NCI-H510A treated with DMSO at 0.1 percent for 48 hours (cell line): ENCODE measurements around the gene HGD.
"Not testable (repeated sequence)": the region's sequence is repeated elsewhere in the genome, so short reads cannot be mapped to it uniquely, and the experiment has no call there.

ENCODE experiments used
- DNase-seq: peaks from one replicate; lab custom pipeline; 2025; lab: John Stamatoyannopoulos, UW

The HGD gene

GRCh38 chr3:120680193-120680894, 1.7 kb downstream of the HGD start:
- no peak for DNase-seq

DNA sequence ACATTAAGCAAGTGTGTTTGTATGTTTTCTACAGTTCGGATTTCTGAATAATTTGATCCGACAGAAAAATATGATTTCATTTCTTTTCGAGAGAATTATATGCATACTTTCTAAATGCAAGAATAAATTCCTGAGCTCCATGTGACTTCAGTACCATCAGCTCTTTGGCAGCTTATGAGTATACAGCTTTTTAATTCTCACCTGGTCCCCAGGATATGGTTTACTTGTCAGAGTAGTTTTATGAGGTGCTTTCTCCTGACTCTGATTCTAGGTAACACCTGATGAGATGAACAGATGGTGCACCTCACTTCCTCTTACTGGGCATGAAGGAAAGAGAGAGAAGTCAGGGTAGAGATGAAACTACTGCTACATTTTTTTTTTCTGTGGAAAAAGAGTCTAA, 3.1 kb downstream of the HGD start:
- DNase-seq, result no peak

GRCh38 chr3:120678331-120678947, 3.6 kb downstream of the HGD start:
- DNase-seq, result no peak

DNA sequence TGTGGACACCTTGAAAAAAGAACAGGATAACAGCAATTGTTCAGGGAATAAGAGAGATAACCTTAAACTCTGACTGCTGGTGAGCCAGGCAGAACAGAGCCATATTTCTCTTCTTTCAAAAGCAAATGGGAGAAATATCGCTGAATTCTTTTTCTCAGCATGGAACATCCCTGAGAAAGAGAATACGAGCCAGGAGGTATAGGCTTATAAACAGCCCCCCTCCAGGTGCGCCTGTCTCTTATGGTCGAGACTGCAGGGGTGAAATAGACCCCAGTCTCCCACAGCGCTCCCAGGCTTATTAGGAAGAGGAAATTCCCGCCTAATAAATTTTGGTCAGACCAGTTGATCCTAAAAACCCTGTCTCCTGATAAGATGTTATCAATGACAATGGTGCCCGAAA, 4.8 kb downstream of the HGD start:
- not testable (repeated sequence) for DNase-seq

- DNase-seq, result no peak
These were observed 8.9 kb downstream of the HGD start for GRCh38 chr3:120673116-120673515.

DNA sequence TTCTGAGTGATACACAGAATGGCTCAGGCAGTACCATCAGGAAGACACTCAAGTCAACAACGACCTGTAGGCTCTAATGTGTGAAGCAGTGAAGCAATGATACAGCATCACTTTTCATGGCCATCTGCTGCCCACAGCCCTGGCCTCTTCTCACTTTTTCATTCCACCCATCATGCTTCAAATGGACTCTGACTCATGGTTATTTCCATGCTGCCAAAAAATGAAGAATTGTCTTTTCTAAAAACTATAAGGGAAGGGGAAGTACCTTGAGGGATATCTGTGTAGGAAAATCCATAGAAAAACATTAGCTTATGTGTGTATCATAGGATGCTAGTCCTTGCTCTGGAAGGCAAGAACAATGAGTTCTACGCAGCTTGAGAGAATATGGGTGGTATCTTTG, 11.5 kb downstream of the HGD start:
- no peak for DNase-seq

DNA sequence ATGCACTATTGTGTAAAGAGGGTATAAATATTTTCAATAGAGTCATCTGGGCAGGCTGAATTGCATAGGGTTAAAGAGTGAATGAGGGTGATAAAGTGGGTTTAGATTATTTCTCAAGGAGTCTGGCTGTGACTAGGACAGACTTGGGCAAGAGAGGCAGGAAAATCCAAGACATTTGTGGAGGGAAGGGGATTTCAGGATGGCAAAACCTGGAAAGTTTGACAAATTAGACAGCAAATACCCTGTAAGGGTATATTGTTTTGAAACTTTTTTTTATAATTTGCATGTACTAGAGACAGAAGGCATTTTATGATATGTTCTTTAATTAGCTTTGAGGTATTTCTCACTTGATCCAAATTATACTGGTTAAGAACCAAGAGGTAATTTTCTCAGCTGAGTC, 17.1 kb downstream of the HGD start:
- no peak for DNase-seq

GRCh38 chr3:120661945-120662344, 20.1 kb downstream of the HGD start:
- DNase-seq, result no peak

- DNase-seq, result no peak
These were observed 20.7 kb downstream of the HGD start for GRCh38 chr3:120661106-120661905.

DNA sequence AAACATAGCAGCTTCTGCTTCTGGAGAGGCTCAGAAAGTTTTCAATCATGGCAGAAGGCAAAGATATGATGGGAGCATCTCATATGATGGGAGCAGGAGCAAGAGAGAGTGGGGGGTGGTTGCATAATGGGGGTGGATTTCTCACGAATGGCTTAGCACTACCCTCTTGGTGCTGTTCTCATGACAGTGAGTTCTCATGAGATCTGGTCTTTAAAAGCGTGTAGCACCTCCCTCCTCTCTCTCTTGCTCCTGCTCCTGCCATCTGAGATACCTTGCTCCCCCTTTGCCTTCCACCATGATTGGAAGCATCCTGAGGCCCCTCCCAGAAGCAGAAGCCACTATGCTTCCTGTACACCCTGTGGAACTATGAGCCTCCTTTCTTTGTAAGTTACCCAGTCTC, 22.2 kb downstream of the HGD start:
- DNase-seq, result no peak

DNA sequence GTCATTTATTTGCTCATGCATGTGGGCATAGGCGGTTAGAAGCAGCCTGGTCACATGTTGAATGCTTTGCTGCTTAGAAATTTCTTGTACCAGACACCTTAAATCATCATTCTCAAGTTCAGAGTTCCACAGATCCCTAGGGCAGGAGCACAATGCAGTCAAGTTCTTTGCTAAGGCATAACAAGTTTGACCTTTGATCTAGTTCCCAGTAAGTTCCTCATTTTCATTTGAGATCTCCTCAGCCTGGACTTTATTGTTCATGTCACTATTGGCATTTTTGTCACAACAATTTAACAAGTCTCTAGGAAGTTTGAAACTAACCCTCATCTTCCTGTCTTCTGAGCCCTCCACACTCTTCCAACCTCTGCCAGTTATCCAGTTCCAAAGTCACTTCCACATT, 22.8 kb downstream of the HGD start:
- no peak for DNase-seq

GRCh38 chr3:120652896-120653545, 29.0 kb downstream of the HGD start:
- DNase-seq, result no peak

- DNase-seq, result no peak
These were observed 29.8 kb downstream of the HGD start for GRCh38 chr3:120652281-120652680.

DNA sequence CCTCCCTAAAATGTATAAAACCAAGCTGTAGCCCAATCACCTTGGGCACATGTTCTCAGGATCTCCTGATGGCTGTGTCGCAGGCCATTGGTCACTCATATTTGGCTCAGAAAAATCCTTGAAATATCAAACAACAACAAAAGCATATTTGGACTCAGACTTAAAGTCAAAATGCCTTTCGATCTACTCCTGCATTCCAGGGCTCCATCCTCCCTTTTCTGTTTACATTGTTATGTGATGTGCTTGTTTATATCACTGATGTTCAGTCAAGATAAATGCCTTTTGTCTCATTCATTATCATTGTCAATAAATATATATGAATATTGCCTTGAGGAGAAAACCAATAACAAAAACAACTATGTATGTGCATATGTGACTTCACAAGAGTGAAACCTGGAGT, 31.7 kb downstream of the HGD start:
- DNase-seq, result no peak

GRCh38 chr3:120649830-120650233, 32.2 kb downstream of the HGD start:
- DNase-seq, result no peak

DNA sequence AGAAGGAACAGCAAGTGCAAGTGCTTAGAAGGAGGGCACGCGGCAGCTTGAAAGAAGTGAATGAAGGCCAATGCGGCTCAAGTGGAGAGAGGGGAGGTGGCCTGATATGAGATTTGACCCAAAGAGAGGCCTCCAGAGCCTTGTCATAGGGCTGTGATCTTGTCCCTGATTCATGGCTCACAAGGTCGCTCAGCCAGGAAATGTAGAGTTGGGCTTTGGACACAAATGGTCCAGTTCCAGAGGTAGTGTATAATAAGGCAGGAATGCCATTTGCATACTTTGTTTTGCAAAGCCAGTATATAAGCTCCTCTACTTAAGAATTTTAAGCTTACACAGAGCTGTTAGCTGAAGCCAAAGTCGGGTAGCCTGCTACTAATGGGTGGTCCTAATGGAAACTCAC, 33.7 kb downstream of the HGD start:
- DNase-seq, result no peak

GRCh38 chr3:120646771-120647432, 35.1 kb downstream of the HGD start:
- DNase-seq, result no peak

DNA sequence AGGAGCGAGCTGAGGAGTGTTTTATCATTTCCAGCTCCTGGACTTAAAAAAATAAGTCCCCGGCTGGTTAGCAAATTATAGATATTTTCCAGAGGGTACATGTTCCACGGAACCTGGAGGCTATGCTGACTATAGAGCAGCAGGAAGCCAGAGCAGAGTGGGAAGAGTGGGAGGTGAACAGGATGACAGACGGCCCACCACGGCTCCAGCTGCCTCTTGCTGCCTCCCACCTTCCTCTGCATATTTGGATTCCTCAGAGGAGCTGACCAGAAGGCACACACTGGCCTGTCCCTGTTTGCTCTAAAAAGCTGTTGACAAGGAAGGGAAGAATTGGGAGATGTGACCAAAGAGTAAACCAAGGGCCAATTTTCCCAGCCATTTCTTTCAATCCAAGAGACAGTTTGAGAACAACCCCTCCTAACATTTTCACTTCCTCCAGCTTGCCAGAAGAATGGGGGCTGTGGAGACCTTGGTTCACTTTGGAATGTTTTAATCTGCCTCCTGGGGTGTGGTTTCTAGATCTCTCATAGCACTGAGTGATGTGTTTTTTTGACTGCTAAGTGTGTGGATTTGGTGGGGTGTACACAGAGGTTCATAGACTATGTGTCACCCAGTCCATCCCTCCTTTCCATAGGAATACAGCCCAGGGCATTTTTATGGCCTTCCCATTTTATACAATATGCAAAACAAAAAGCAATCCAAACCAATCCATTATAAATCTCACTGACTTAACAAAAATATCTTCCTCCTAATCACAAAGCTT, 36.8 kb downstream of the HGD start:
- DNase-seq, result no peak

GRCh38 chr3:120642368-120642948, 39.6 kb downstream of the HGD start:
- no peak for DNase-seq

GRCh38 chr3:120641696-120642246, 40.3 kb downstream of the HGD start:
- DNase-seq, result no peak

- DNase-seq, result no peak
These were observed 41.8 kb downstream of the HGD start for GRCh38 chr3:120640231-120640630.
